ENCODE data around the gene LRP6.
"Not testable (repeated sequence)": the region's sequence is repeated elsewhere in the genome, so short reads cannot be mapped to it uniquely, and the experiment has no call there.

Gene LRP6

GRCh38 chr12:12266873-12267741 is at the start of gene LRP6:
TSS of gene LRP6 (minus strand) at chr12:12267044. CDS start at chr12:12266735, 309 bp downstream.
- TF ChIP-seq CTCF (IDR thresholded peaks at IDR 0.05; ENCODE audit: insufficient read depth, low read depth, low read length, missing control alignments), result no peak
- peak within 1 kb of the TSS; percentile 80 for H3K4me3 ChIP-seq (ENCODE audit: low read length)
- peak; percentile 96 for DNase-seq (ENCODE audit: low read depth)

- no peak for DNase-seq (ENCODE audit: low read depth)
- no peak for TF ChIP-seq CTCF (IDR thresholded peaks at IDR 0.05; ENCODE audit: insufficient read depth, low read depth, low read length, missing control alignments)
These were observed 49.0 kb upstream of the LRP6 start for GRCh38 chr12:12315838-12316237.

GRCh38 chr12:12310695-12311094 is 43.9 kb upstream of the LRP6 start:
- not testable (repeated sequence) for H3K4me3 ChIP-seq (ENCODE audit: low read length); DNase-seq (ENCODE audit: low read depth)

More at GRCh38 chr12:12315838-12316237, 49.0 kb upstream of the LRP6 start:
- H3K4me3 ChIP-seq (ENCODE audit: low read length), result no peak overlapping the region

- no peak for TF ChIP-seq CTCF (IDR thresholded peaks at IDR 0.05; ENCODE audit: insufficient read depth, low read depth, low read length, missing control alignments)
- DNase-seq (ENCODE audit: low read depth), result no peak
- no peak overlapping the region for H3K4me3 ChIP-seq (ENCODE audit: low read length)
These were observed 38.9 kb upstream of the LRP6 start for GRCh38 chr12:12305568-12306300.

- H3K4me3 ChIP-seq (ENCODE audit: low read length), result no peak overlapping the region
- DNase-seq (ENCODE audit: low read depth), result no peak
- no peak for TF ChIP-seq CTCF (IDR thresholded peaks at IDR 0.05; ENCODE audit: insufficient read depth, low read depth, low read length, missing control alignments)
These were observed 36.1 kb upstream of the LRP6 start for GRCh38 chr12:12302976-12303375.

GRCh38 chr12:12301122-12301521 is 34.3 kb upstream of the LRP6 start:
- TF ChIP-seq CTCF (IDR thresholded peaks at IDR 0.05; ENCODE audit: insufficient read depth, low read depth, low read length, missing control alignments), result no peak
- DNase-seq (ENCODE audit: low read depth), result no peak
- no peak overlapping the region for H3K4me3 ChIP-seq (ENCODE audit: low read length)

GRCh38 chr12:12297201-12297830 is 30.5 kb upstream of the LRP6 start:
- no peak overlapping the region for H3K4me3 ChIP-seq (ENCODE audit: low read length)
- no peak for TF ChIP-seq CTCF (IDR thresholded peaks at IDR 0.05; ENCODE audit: insufficient read depth, low read depth, low read length, missing control alignments)

More at GRCh38 chr12:12297201-12297830, 30.5 kb upstream of the LRP6 start:
- no peak for DNase-seq (ENCODE audit: low read depth)

Measured in epithelial cell of esophagus (primary cell).